ENCODE measurements around the gene DFFB. TPM values are rescaled to one million over a fixed set of nuclear protein-coding genes. Genes with fewer than 3 reads are reported as not detected.

Gene DFFB
- total and polyA plus RNA-seq, 9 of the 15 experiments (the other 6 are each of a cell fraction or from before 2014, with no cell fraction given), result 2.3 to 15.8 (median 11.5) TPM

- TF ChIP-seq, protein P1, sequence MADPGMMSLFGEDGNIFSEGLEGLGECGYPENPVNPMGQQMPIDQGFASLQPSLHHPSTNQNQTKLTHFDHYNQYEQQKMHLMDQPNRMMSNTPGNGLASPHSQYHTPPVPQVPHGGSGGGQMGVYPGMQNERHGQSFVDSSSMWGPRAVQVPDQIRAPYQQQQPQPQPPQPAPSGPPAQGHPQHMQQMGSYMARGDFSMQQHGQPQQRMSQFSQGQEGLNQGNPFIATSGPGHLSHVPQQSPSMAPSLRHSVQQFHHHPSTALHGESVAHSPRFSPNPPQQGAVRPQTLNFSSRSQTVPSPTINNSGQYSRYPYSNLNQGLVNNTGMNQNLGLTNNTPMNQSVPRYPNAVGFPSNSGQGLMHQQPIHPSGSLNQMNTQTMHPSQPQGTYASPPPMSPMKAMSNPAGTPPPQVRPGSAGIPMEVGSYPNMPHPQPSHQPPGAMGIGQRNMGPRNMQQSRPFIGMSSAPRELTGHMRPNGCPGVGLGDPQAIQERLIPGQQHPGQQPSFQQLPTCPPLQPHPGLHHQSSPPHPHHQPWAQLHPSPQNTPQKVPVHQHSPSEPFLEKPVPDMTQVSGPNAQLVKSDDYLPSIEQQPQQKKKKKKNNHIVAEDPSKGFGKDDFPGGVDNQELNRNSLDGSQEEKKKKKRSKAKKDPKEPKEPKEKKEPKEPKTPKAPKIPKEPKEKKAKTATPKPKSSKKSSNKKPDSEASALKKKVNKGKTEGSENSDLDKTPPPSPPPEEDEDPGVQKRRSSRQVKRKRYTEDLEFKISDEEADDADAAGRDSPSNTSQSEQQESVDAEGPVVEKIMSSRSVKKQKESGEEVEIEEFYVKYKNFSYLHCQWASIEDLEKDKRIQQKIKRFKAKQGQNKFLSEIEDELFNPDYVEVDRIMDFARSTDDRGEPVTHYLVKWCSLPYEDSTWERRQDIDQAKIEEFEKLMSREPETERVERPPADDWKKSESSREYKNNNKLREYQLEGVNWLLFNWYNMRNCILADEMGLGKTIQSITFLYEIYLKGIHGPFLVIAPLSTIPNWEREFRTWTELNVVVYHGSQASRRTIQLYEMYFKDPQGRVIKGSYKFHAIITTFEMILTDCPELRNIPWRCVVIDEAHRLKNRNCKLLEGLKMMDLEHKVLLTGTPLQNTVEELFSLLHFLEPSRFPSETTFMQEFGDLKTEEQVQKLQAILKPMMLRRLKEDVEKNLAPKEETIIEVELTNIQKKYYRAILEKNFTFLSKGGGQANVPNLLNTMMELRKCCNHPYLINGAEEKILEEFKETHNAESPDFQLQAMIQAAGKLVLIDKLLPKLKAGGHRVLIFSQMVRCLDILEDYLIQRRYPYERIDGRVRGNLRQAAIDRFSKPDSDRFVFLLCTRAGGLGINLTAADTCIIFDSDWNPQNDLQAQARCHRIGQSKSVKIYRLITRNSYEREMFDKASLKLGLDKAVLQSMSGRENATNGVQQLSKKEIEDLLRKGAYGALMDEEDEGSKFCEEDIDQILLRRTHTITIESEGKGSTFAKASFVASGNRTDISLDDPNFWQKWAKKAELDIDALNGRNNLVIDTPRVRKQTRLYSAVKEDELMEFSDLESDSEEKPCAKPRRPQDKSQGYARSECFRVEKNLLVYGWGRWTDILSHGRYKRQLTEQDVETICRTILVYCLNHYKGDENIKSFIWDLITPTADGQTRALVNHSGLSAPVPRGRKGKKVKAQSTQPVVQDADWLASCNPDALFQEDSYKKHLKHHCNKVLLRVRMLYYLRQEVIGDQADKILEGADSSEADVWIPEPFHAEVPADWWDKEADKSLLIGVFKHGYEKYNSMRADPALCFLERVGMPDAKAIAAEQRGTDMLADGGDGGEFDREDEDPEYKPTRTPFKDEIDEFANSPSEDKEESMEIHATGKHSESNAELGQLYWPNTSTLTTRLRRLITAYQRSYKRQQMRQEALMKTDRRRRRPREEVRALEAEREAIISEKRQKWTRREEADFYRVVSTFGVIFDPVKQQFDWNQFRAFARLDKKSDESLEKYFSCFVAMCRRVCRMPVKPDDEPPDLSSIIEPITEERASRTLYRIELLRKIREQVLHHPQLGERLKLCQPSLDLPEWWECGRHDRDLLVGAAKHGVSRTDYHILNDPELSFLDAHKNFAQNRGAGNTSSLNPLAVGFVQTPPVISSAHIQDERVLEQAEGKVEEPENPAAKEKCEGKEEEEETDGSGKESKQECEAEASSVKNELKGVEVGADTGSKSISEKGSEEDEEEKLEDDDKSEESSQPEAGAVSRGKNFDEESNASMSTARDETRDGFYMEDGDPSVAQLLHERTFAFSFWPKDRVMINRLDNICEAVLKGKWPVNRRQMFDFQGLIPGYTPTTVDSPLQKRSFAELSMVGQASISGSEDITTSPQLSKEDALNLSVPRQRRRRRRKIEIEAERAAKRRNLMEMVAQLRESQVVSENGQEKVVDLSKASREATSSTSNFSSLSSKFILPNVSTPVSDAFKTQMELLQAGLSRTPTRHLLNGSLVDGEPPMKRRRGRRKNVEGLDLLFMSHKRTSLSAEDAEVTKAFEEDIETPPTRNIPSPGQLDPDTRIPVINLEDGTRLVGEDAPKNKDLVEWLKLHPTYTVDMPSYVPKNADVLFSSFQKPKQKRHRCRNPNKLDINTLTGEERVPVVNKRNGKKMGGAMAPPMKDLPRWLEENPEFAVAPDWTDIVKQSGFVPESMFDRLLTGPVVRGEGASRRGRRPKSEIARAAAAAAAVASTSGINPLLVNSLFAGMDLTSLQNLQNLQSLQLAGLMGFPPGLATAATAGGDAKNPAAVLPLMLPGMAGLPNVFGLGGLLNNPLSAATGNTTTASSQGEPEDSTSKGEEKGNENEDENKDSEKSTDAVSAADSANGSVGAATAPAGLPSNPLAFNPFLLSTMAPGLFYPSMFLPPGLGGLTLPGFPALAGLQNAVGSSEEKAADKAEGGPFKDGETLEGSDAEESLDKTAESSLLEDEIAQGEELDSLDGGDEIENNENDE (IDR thresholded peaks at IDR 0.05; ENCODE audit: low read depth, low read length), result no peak
- TF ChIP-seq, protein P2, sequence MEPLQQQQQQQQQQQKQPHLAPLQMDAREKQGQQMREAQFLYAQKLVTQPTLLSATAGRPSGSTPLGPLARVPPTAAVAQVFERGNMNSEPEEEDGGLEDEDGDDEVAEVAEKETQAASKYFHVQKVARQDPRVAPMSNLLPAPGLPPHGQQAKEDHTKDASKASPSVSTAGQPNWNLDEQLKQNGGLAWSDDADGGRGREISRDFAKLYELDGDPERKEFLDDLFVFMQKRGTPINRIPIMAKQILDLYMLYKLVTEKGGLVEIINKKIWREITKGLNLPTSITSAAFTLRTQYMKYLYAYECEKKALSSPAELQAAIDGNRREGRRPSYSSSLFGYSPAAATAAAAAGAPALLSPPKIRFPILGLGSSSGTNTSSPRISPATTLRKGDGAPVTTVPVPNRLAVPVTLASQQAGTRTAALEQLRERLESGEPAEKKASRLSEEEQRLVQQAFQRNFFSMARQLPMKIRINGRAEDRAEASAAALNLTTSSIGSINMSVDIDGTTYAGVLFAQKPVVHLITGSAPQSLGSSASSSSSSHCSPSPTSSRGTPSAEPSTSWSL (CRISPR knock-in tag; IDR thresholded peaks at IDR 0.05; ENCODE audit: borderline replicate concordance), result no peak
Observed at GRCh38 chr1:3908886-3909517, 51.7 kb downstream of the DFFB start (continued).

All from K562 (cell line).